ENCODE results near the gene SH2D3C.

SH2D3C gene

DNA sequence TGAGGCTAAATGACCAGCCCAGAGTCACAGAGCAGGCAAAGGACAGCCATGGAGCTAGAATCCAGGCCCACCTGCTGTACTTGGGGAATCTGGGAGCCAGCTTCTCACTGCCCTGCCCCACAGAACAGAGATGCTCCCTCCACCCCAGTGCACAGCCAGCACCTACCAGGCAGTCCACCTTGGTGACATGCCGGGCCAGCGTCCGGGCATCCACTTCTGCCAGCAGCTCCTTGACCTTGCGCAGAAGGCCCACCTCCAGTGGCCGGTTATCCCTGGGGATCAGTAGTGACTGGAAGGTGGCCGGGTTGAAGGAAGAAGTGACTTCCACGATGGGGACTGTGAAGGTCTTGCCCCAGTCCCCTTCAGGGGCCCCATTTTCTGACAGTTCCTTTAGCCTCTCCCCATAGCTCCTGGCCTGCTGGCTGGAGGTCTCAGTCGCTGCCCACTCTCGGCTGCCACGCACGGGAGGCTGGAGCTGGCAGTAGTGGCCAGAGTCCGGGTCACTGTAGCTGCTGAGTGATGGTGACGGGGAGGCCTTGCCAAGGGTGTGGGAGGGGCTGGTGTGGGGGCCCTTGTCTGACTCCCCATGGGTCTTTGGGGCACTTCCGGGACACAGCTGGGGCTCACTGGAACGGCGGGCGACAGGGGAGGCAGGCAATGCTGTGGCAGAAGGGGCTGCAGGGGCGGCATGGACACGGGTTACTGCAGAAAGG, 33.9 kb downstream of the SH2D3C start:
- H3K4me3 Mint-ChIP-seq: no peak overlapping the region
- H3K27me3 Mint-ChIP-seq (ENCODE audit: low read depth): peaks cover 17% of the 10 kb centered on the region
- no peak overlapping the region for H3K27ac Mint-ChIP-seq
- no peaks in the 10 kb centered on the region for H3K4me1 Mint-ChIP-seq
- H3K9me3 Mint-ChIP-seq: no peaks in the 10 kb centered on the region
- no peaks in the 10 kb centered on the region for H3K36me3 Mint-ChIP-seq (ENCODE audit: low read depth)
- TF ChIP-seq, protein P1, sequence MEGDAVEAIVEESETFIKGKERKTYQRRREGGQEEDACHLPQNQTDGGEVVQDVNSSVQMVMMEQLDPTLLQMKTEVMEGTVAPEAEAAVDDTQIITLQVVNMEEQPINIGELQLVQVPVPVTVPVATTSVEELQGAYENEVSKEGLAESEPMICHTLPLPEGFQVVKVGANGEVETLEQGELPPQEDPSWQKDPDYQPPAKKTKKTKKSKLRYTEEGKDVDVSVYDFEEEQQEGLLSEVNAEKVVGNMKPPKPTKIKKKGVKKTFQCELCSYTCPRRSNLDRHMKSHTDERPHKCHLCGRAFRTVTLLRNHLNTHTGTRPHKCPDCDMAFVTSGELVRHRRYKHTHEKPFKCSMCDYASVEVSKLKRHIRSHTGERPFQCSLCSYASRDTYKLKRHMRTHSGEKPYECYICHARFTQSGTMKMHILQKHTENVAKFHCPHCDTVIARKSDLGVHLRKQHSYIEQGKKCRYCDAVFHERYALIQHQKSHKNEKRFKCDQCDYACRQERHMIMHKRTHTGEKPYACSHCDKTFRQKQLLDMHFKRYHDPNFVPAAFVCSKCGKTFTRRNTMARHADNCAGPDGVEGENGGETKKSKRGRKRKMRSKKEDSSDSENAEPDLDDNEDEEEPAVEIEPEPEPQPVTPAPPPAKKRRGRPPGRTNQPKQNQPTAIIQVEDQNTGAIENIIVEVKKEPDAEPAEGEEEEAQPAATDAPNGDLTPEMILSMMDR (IDR thresholded peaks at IDR 0.05; ENCODE audit: unreplicated experiment in 3 of 3): no peak

DNA sequence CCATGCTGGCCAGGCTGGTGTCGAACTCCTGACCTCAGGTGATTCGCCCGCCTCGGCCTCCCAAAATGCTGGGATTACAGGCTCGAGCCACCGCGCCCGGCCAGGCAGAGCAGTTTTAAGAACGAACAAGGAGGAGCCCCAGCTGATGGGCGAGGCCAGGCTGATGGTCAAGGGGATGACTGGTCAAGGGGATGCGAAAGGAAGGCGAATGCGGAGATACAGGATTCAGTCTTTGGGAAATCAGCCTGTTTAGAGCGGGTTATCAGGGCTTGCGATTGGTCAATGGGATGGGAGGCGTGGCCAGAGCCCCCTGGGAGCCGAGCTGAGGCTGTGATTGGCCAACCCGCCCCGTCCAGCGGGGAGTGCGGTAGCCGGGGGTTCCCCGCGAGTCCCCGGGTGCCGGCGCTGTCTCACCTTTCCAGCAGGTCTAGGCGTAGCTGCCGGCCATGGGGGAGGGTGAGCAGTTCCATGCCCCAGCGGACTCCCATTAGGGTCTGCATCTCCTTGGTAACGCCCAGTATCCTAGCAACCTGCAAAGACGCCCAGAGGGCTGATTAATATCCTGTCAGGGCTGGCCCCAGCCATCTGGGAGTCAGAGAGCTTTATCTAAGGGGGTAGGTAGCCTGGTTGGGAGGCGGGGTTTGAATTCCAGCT, 35.9 kb downstream of the SH2D3C start:
- Mint-ChIP-seq H3K27me3 (ENCODE audit: low read depth) (peaks cover 13% of the 10 kb centered on the region), H3K4me3 (peak overlapping the region; percentile 63 to 83 (median 81)), H3K27ac (peak overlapping the region in 1 of 3 experiments; percentile 77), H3K36me3 (ENCODE audit: low read depth) (peaks cover 6% of the 10 kb centered on the region), H3K9me3 (no peaks in the 10 kb centered on the region), H3K4me1 (no peaks in the 10 kb centered on the region)
- TF ChIP-seq, protein P1 (IDR thresholded peaks at IDR 0.05; ENCODE audit: unreplicated experiment in 3 of 3): no peak

GRCh38 chr9:127741831-127742434, 36.5 kb downstream of the SH2D3C start:
- Mint-ChIP-seq H3K4me3 (peak overlapping the region; percentile 63 to 83 (median 81)), H3K4me1 (no peaks in the 10 kb centered on the region), H3K9me3 (no peaks in the 10 kb centered on the region), H3K27me3 (ENCODE audit: low read depth) (peaks cover 10% of the 10 kb centered on the region), H3K27ac (peak overlapping the region in 1 of 3 experiments; percentile 77), H3K36me3 (ENCODE audit: low read depth) (peaks cover 6% of the 10 kb centered on the region)
- TF ChIP-seq, protein P1 (IDR thresholded peaks at IDR 0.05; ENCODE audit: unreplicated experiment in 3 of 3): no peak

DNA sequence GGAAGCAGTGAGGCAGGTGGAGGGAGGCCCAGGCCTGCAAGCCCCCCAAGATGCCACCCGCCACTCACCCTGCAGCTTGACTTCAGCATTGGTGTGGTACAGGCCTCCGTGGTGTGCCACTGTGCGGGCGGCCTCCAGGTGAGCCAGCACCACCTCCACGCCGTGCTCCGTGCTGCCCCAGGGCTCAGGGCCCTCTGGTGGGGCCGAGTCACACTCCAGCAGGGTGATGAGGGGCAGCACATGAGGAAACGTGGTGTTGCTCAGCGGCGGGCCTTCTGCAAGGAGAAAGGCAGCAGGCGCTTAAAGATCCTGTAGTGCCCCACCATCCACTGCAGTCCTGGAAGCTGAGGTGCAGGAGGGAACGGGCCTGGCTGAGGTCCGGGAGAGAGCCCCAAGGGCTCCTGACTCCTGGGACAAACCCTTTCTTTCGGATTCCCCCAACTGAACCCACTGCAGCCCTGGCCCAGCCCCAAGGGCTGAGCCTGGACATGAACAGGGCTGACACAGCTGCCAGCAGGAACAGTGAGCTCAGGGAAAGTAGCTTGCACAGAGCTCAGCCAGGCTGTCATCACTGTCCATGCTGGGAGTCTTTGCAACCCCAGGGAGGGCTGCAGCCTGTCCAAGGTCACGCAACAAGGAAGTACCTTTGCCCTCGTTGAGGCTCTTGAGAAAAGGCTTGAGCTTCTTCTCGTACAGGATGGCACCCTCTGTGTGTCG, 38.7 kb downstream of the SH2D3C start:
- H3K27me3 Mint-ChIP-seq (ENCODE audit: low read depth): peaks cover 12% of the 10 kb centered on the region
- no peaks in the 10 kb centered on the region for H3K9me3 Mint-ChIP-seq
- no peak overlapping the region for H3K4me3 Mint-ChIP-seq
- peaks cover 6% of the 10 kb centered on the region for H3K36me3 Mint-ChIP-seq (ENCODE audit: low read depth)
- no peaks in the 10 kb centered on the region for H3K4me1 Mint-ChIP-seq
- TF ChIP-seq, protein P1 (IDR thresholded peaks at IDR 0.05; ENCODE audit: unreplicated experiment in 3 of 3): no peak
- H3K27ac Mint-ChIP-seq: no peak overlapping the region

GRCh38 chr9:127738666-127739065, 39.8 kb downstream of the SH2D3C start:
- H3K27me3 Mint-ChIP-seq (ENCODE audit: low read depth): peaks cover 12% of the 10 kb centered on the region
- TF ChIP-seq, protein P1 (IDR thresholded peaks at IDR 0.05; ENCODE audit: unreplicated experiment in 3 of 3): no peak
- H3K4me1 Mint-ChIP-seq: no peaks in the 10 kb centered on the region
- no peak overlapping the region for H3K27ac Mint-ChIP-seq
- no peaks in the 10 kb centered on the region for H3K9me3 Mint-ChIP-seq
- peaks cover 6% of the 10 kb centered on the region for H3K36me3 Mint-ChIP-seq (ENCODE audit: low read depth)
- H3K4me3 Mint-ChIP-seq: no peak overlapping the region
